ENCODE results near the gene ATP4A.

Gene ATP4A

GRCh38 chr19:35528218-35529038 lies 35.0 kb downstream of the ATP4A start, which contains the start of gene SBSN:
Gene SBSN (minus strand): TSS chr19:35528311. CDS start chr19:35528281, 30 bp downstream.
- DNase-seq (ENCODE audit: low read depth in 1 of 2, low spot score in 1 of 2) = no peak

GRCh38 chr19:35525873-35526272 lies 37.6 kb downstream of the ATP4A start:
- DNase-seq (ENCODE audit: low read depth in 1 of 2, low spot score in 1 of 2) = no peak

GRCh38 chr19:35524181-35524837 lies 39.1 kb downstream of the ATP4A start:
- no peak for DNase-seq (ENCODE audit: low read depth in 1 of 2, low spot score in 1 of 2)

GRCh38 chr19:35522745-35523327 lies 40.6 kb downstream of the ATP4A start:
- no peak for DNase-seq (ENCODE audit: low read depth in 1 of 2, low spot score in 1 of 2)

- no peak for DNase-seq (ENCODE audit: low read depth in 1 of 2, low spot score in 1 of 2)
These were observed 42.2 kb downstream of the ATP4A start for GRCh38 chr19:35521124-35521743.

GRCh38 chr19:35519291-35519690 lies 44.2 kb downstream of the ATP4A start:
- DNase-seq (ENCODE audit: low read depth in 1 of 2, low spot score in 1 of 2) = no peak

GRCh38 chr19:35518313-35518712 lies 45.1 kb downstream of the ATP4A start:
- no peak for DNase-seq (ENCODE audit: low read depth in 1 of 2, low spot score in 1 of 2)

- DNase-seq (ENCODE audit: low read depth in 1 of 2, low spot score in 1 of 2) = no peak
These were observed 46.1 kb downstream of the ATP4A start for GRCh38 chr19:35517342-35517741.

GRCh38 chr19:35516310-35516709 lies 47.1 kb downstream of the ATP4A start:
- no peak for DNase-seq (ENCODE audit: low read depth in 1 of 2, low spot score in 1 of 2)

GRCh38 chr19:35514282-35514809 lies 49.1 kb downstream of the ATP4A start:
- DNase-seq (ENCODE audit: low read depth in 1 of 2, low spot score in 1 of 2) = no peak

- no peak for DNase-seq (ENCODE audit: low read depth in 1 of 2, low spot score in 1 of 2)
These were observed 49.7 kb downstream of the ATP4A start, which contains the start of gene DMKN for GRCh38 chr19:35513628-35514281. Gene DMKN (minus strand): TSS chr19:35513649. CDS start chr19:35513475, 174 bp downstream.

- DNase-seq (ENCODE audit: low read depth in 1 of 2, low spot score in 1 of 2) = no peak
These were observed 50.4 kb downstream of the ATP4A start for GRCh38 chr19:35512831-35513627.

GRCh38 chr19:35511337-35511736 lies 52.1 kb downstream of the ATP4A start:
- no peak for DNase-seq (ENCODE audit: low read depth in 1 of 2, low spot score in 1 of 2)

- DNase-seq (ENCODE audit: low read depth in 1 of 2, low spot score in 1 of 2) = no peak
These were observed 52.9 kb downstream of the ATP4A start for GRCh38 chr19:35510626-35510964.

GRCh38 chr19:35509861-35510625 lies 53.4 kb downstream of the ATP4A start:
- peak; percentile 42 to 69 for DNase-seq (ENCODE audit: low read depth in 1 of 2, low spot score in 1 of 2)

- no peak for DNase-seq (ENCODE audit: low read depth in 1 of 2, low spot score in 1 of 2)
These were observed 54.3 kb downstream of the ATP4A start for GRCh38 chr19:35509018-35509652.

- no peak for DNase-seq (ENCODE audit: low read depth in 1 of 2, low spot score in 1 of 2)
These were observed 55.3 kb downstream of the ATP4A start for GRCh38 chr19:35508129-35508528.

- DNase-seq (ENCODE audit: low read depth in 1 of 2, low spot score in 1 of 2) = no peak
These were observed 55.9 kb downstream of the ATP4A start for GRCh38 chr19:35507561-35507960.

- DNase-seq (ENCODE audit: low read depth in 1 of 2, low spot score in 1 of 2) = no peak
These were observed 57.4 kb downstream of the ATP4A start for GRCh38 chr19:35506011-35506410.
